WTC11 (cell line): ENCODE measurements around the gene KCNK16. TPM values are rescaled to one million over a fixed set of nuclear protein-coding genes. Genes with fewer than 3 reads are reported as not detected.

Experiments used
- ATAC-seq: fragments of 200-7000 bp; cut with Tn5 transposase; 2 replicates; pipeline ENCODE4 v1.10.0; 2021; ENCODE audit warnings: mild to moderate bottlenecking, moderate library complexity
- CTCF ChIA-PET: fragments of 300-600 bp; sonication (Branson Sonifier 250); formaldehyde crosslinking; loops from one replicate; lab custom pipeline; 2021; ENCODE audit warnings: antibody characterized with exemption; lab: Charles Lee
- POLR2A ChIA-PET: fragments of 350-600 bp; sonication (Branson Sonifier 250); formaldehyde crosslinking; loops from one replicate; lab custom pipeline; 2021; ENCODE audit warnings: antibody characterized with exemption; lab: Charles Lee
- DNase-seq: peaks from one replicate; pipeline ENCODE4 v3.0.0; 2021; ENCODE audit warnings: low spot score
- H3K27ac Mint-ChIP-seq: 2 replicates; pipeline ENCODE4 v1.8.0; 2021; ENCODE audit warnings: mixed read lengths
- H3K27me3 Mint-ChIP-seq: 2 replicates; pipeline ENCODE4 v1.8.0; 2021; ENCODE audit warnings: low read depth, mild to moderate bottlenecking, moderate library complexity, mixed read lengths
- H3K36me3 Mint-ChIP-seq: 2 replicates; pipeline ENCODE4 v1.8.0; 2021; ENCODE audit warnings: mixed read lengths
- H3K4me1 Mint-ChIP-seq: 2 replicates; pipeline ENCODE4 v1.8.0; 2022; ENCODE audit warnings: mixed read lengths
- H3K4me3 Mint-ChIP-seq: 2 replicates; pipeline ENCODE4 v1.8.0; 2021; ENCODE audit warnings: mild to moderate bottlenecking, moderate library complexity, mixed read lengths
- H3K9me3 Mint-ChIP-seq: 2 replicates; pipeline ENCODE4 v1.8.0; 2021; ENCODE audit warnings: mixed read lengths
- AR ChIP-seq: fragments of 250-450 bp; sonication (Bioruptor Pico); IDR thresholded peaks from 2 replicates; pipeline ENCODE4 v1.9.0; 2021; ENCODE audit warnings: mild to moderate bottlenecking
- CTCF ChIP-seq: fragments of 200-600 bp; IDR thresholded peaks from 2 replicates; pipeline ENCODE4 v1.8.0; 2022; ENCODE audit warnings: antibody characterized with exemption
- ELF4 ChIP-seq: sonication (generic); formaldehyde crosslinking; IDR thresholded peaks from 2 replicates; pipeline ENCODE4 v1.8.1; 2022; ENCODE audit warnings: low read depth, mild to moderate bottlenecking, moderate library complexity, missing genetic modification reagents
- GABPB1 ChIP-seq: sonication (generic); formaldehyde crosslinking; IDR thresholded peaks from 2 replicates; pipeline ENCODE4 v1.8.1; 2023; ENCODE audit warnings: mild to moderate bottlenecking, missing genetic modification reagents
- JAZF1 ChIP-seq: fragments of 250-450 bp; sonication (Bioruptor Pico); IDR thresholded peaks from 2 replicates; pipeline ENCODE4 v1.9.0; 2021; ENCODE audit warnings: moderate library complexity, mild to moderate bottlenecking, inconsistent platforms
- MYBL2 ChIP-seq: sonication (generic); formaldehyde crosslinking; IDR thresholded peaks from 2 replicates; pipeline ENCODE4 v1.8.1; 2023; ENCODE audit warnings: mild to moderate bottlenecking, moderate library complexity, missing genetic modification reagents
- NR1H2 ChIP-seq: sonication (generic); formaldehyde crosslinking; IDR thresholded peaks from 2 replicates; pipeline ENCODE4 v1.9.0; 2021; ENCODE audit warnings: mild to moderate bottlenecking, moderate library complexity, missing genetic modification reagents
- NR2C2 ChIP-seq: sonication (generic); formaldehyde crosslinking; IDR thresholded peaks from 2 replicates; pipeline ENCODE4 v1.8.0; 2022; ENCODE audit warnings: mild to moderate bottlenecking, missing genetic modification reagents
- RELA ChIP-seq: sonication (generic); formaldehyde crosslinking; IDR thresholded peaks from 2 replicates; pipeline ENCODE4 v1.8.1; 2022; ENCODE audit warnings: missing genetic modification reagents, mild to moderate bottlenecking, borderline replicate concordance
- ZNF281 ChIP-seq: sonication (generic); formaldehyde crosslinking; IDR thresholded peaks from 2 replicates; pipeline ENCODE4 v1.8.0; 2023; ENCODE audit warnings: mild to moderate bottlenecking, missing genetic modification reagents
- ZNF317 ChIP-seq: sonication (generic); formaldehyde crosslinking; IDR thresholded peaks from 2 replicates; pipeline ENCODE4 v1.8.1; 2023; ENCODE audit warnings: low read depth, mild to moderate bottlenecking, moderate library complexity, missing genetic modification reagents, borderline replicate concordance
- total RNA-seq: library from RNA; stranded (reverse); gene quantifications from 3 replicates; pipeline ENCODE4 v1.2.3, GENCODE V29; 2021
- TF ChIP-seq, protein P1 (sequence below): fragments of 250-450 bp; sonication (Bioruptor Pico); conservative IDR thresholded peaks from 2 replicates; pipeline ENCODE4 v1.9.0; 2021; ENCODE audit warnings: mild to moderate bottlenecking
- TF ChIP-seq, protein P2 (sequence below): sonication (generic); formaldehyde crosslinking; IDR thresholded peaks from 2 replicates; pipeline ENCODE4 v1.8.1; 2023; ENCODE audit warnings: mild to moderate bottlenecking, missing genetic modification reagents, moderate library complexity

The KCNK16 gene
- total RNA-seq, 1 experiment from 2014 or later: not detected

GRCh38 chr6:39279539-39279938 is 43.0 kb downstream of the KCNK16 start:
- DNase-seq (no peak), ATAC-seq (no peak)
- peaks cover 5% of the 10 kb centered on the region for H3K27me3 Mint-ChIP-seq
- no peaks in the 10 kb centered on the region for H3K36me3 Mint-ChIP-seq
- H3K9me3 Mint-ChIP-seq: 0 out of 2 replicates have a peak, but pooled peaks cover 3% of the 10 kb centered on the region
- TF ChIP-seq JAZF1 (CRISPR knock-in tag): no peak
- no peak for TF ChIP-seq ZNF281 (CRISPR knock-in tag)
- TF ChIP-seq MYBL2 (CRISPR knock-in tag): no peak
- ChIA-PET POLR2A (no interaction called here), CTCF (interaction anchor here (1.2 kb wide), 1 partner anchor 22 kb away, joined by 5 read pairs; no protein-coding TSS in a partner anchor)
- no peak overlapping the region for H3K27ac Mint-ChIP-seq
- peaks cover 14% of the 10 kb centered on the region for H3K4me1 Mint-ChIP-seq
- no peak overlapping the region for H3K4me3 Mint-ChIP-seq

GRCh38 chr6:39276379-39276995 is 46.0 kb downstream of the KCNK16 start:
- no peaks in the 10 kb centered on the region for H3K36me3 Mint-ChIP-seq

DNA sequence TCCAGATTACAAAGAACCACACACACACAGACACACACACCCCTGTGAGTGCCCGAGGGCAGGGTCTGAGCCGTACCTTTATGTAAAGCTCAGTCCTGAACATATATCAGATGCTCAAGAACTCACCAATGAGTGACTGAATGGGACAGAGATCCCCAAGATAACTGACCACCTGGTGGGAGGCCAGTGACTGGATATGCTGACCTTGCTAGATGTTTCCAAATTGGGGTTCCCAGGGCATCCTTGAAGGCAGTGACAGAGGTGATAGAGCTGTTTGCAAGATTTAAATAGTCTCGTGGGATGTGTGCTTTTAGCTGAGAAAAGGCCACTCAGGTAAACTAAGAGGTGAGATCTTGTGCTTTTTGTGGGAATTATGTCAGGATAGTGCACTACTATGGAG is 47.6 kb downstream of the KCNK16 start:
- Mint-ChIP-seq H3K27ac (no peak overlapping the region), H3K4me1 (peaks cover 35% of the 10 kb centered on the region), H3K27me3 (no peaks in the 10 kb centered on the region; the same call in 1 of the 2 replicates), H3K36me3 (no peaks in the 10 kb centered on the region), H3K4me3 (no peak overlapping the region), H3K9me3 (0 out of 2 replicates have a peak, but pooled peaks cover 8% of the 10 kb centered on the region)
- ATAC-seq (no peak), DNase-seq (no peak)
- POLR2A ChIA-PET: no interaction called here
- CTCF ChIA-PET: interaction anchor here (0.8 kb wide), 1 partner anchor 28 kb away, joined by 4 read pairs; no protein-coding TSS in a partner anchor
- TF ChIP-seq ZNF317 (CRISPR knock-in tag) (no peak), ELF4 (CRISPR knock-in tag) (no peak), NR2C2 (CRISPR knock-in tag) (no peak), RELA (no peak)
- TF ChIP-seq, protein P1, sequence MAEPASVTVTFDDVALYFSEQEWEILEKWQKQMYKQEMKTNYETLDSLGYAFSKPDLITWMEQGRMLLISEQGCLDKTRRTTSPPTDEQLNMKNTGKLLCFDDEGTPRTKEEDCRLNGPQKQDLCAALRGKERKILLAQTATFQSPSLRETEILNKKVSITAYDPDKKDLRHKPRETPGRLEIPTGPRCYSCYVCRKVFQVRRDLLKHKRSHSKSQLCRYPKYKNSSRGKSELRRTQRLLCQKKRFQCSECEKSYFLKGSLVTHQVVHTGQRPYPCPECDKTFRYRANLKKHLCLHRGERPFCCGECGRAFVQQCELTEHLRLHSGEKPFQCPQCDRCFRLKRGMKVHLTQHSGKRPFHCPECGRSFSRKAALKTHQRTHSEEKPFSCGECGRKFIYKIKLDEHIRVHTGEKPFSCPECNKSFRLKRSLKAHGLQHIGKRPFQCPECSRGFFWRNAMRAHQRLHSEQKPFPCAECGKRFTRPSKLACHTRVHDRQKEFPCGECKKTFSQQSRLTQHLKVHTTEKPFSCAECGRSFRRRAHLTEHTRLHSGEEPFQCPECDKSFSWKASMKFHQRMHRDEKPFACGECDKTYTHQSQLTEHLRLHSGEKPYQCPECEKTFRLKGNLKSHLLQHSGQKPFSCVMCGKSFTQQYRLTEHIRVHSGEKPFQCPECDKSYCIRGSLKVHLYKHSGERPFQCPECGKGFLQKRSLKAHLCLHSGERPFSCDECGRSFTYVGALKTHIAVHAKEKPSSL: no peak
- TF ChIP-seq, protein P2, sequence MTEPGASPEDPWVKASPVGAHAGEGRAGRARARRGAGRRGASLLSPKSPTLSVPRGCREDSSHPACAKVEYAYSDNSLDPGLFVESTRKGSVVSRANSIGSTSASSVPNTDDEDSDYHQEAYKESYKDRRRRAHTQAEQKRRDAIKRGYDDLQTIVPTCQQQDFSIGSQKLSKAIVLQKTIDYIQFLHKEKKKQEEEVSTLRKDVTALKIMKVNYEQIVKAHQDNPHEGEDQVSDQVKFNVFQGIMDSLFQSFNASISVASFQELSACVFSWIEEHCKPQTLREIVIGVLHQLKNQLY: no peak

More at GRCh38 chr6:39276379-39276995, 46.0 kb downstream of the KCNK16 start:
- ATAC-seq: no peak
- ChIA-PET POLR2A (no interaction called here), CTCF (interaction anchor here (0.7 to 1.4 kb wide), 4 partner anchors 26 to 110 kb away, joined by 3 to 5 read pairs (median 3); no protein-coding TSS in a partner anchor)
- no peak for TF ChIP-seq NR1H2 (CRISPR knock-in tag)
- TF ChIP-seq GABPB1 (CRISPR knock-in tag): no peak
- TF ChIP-seq AR (CRISPR knock-in tag): no peak
- TF ChIP-seq CTCF: no peak
- Mint-ChIP-seq H3K4me3 (no peak overlapping the region), H3K9me3 (0 out of 2 replicates have a peak, but pooled peaks cover 3% of the 10 kb centered on the region), H3K4me1 (peaks cover 30% of the 10 kb centered on the region), H3K27me3 (no peaks in the 10 kb centered on the region; the same call in 1 of the 2 replicates), H3K27ac (no peak overlapping the region)
- no peak for DNase-seq
